A549 (cell line): Measurements from ENCODE around the gene TAF9B. TPM values are rescaled to one million over a fixed set of nuclear protein-coding genes. Genes with fewer than 3 reads are reported as not detected.

ENCODE experiments used
- ATAC-seq, 2 experiments: fragments of 200-7000 bp in 1 of 2; fragments of >200 bp in 1 of 2; cut with Nextera tagmentation in 1 of 2; cut with Tn5 transposase in 1 of 2; 3 replicates each; pipeline versions ENCODE4 v1.8.0 to v1.9.1; 2018 to 2020; ENCODE audit warnings: mild to moderate bottlenecking in 1 of 2, moderate library complexity in 1 of 2
- CTCF ChIA-PET: fragments of 300-600 bp; sonication (Branson Sonifier 250); formaldehyde crosslinking; extraction: SDS; loops from one replicate; lab custom pipeline; 2021; ENCODE audit warnings: antibody characterized with exemption, inconsistent platforms; lab: Yijun Ruan, JAX
- POLR2A ChIA-PET: fragments of 350-600 bp; formaldehyde crosslinking; extraction: SDS; loops from one replicate; lab custom pipeline; 2021; ENCODE audit warnings: antibody characterized with exemption, inconsistent platforms; lab: Yijun Ruan, JAX
- DNase-seq, 2 experiments: peaks; one replicate each; pipeline versions ENCODE4 v3.0.0 to v3.0.0-alpha.2; 2011 to 2016; ENCODE audit warnings: low read depth in 1 of 2, low spot score in 1 of 2
- FAIRE-seq: peaks from 2 replicates; lab custom pipeline; 2011; peaks lifted over from hg19 to GRCh38; lab: Jason Lieb, UNC
- H3K27ac ChIP-seq, 2 experiments: fragments of >200 bp; sonication (Bioruptor Twin); formaldehyde crosslinking; 3 replicates each; pipeline ENCODE4 v1.5.1; 2016 to 2017
- H3K4me1 ChIP-seq: fragments of >200 bp; sonication (Bioruptor Twin); formaldehyde crosslinking; 3 replicates; pipeline ENCODE4 v1.6.1; 2016
- H3K4me2 ChIP-seq: fragments of >200 bp; sonication (Bioruptor Twin); formaldehyde crosslinking; 3 replicates; pipeline ENCODE4 v1.6.1; 2016
- H3K4me3 ChIP-seq: fragments of >200 bp; sonication (Bioruptor Twin); formaldehyde crosslinking; 3 replicates; pipeline ENCODE4 v1.5.1; 2016
- H3K9me3 ChIP-seq: fragments of >200 bp; sonication (Bioruptor Twin); formaldehyde crosslinking; 3 replicates; pipeline ENCODE4 v1.6.1; 2016
- CHD2 ChIP-seq: fragments of 150-350 bp; IDR thresholded peaks from 2 replicates; pipeline ENCODE4 v1.6.1; 2014; ENCODE audit warnings: low read length; ENCODE audit not compliant: partially characterized antibody
- CHD4 ChIP-seq: fragments of 200-600 bp; sonication (generic); IDR thresholded peaks from 2 replicates; pipeline ENCODE4 v1.6.1; 2016; ENCODE audit warnings: antibody characterized with exemption, mild to moderate bottlenecking, borderline replicate concordance
- GATA3 ChIP-seq: IDR thresholded peaks from 2 replicates; pipeline ENCODE4 v1.6.1; 2012; ENCODE audit warnings: borderline replicate concordance
- HOXB13 ChIP-seq: fragments of 250-450 bp; sonication (Bioruptor Pico); IDR thresholded peaks from 2 replicates; pipeline ENCODE4 v1.5.0; 2020; ENCODE audit warnings: low read depth, mild to moderate bottlenecking, moderate library complexity
- KDM1A ChIP-seq: fragments of 200-600 bp; sonication (generic); IDR thresholded peaks from 2 replicates; pipeline ENCODE4 v1.6.1; 2016; ENCODE audit warnings: low read depth, mild to moderate bottlenecking
- NFE2L2 ChIP-seq: fragments of 150-350 bp; conservative IDR thresholded peaks from 2 replicates; pipeline ENCODE4 v1.6.1; 2014; ENCODE audit warnings: low read length
- PBX3 ChIP-seq: IDR thresholded peaks from 2 replicates; pipeline ENCODE4 v1.6.1; 2012
- POLR2AphosphoS2 ChIP-seq: conservative IDR thresholded peaks from 2 replicates; pipeline ENCODE4 v1.6.1; 2012; ENCODE audit warnings: low read length, improper control_type of control experiment, inconsistent platforms
- RAD21 ChIP-seq, 2 experiments: fragments of >200 bp in 1 of 2; sonication (Bioruptor Twin) in 1 of 2; formaldehyde crosslinking in 1 of 2; IDR thresholded peaks in 1 of 2; conservative IDR thresholded peaks in 1 of 2; 2 replicates in 1 of 2; 3 replicates in 1 of 2; pipeline ENCODE4 v1.6.1; 2012 to 2018; ENCODE audit warnings: inconsistent platforms in 1 of 2
- RCOR1 ChIP-seq: fragments of 150-350 bp; IDR thresholded peaks from 2 replicates; pipeline ENCODE4 v1.6.1; 2014; ENCODE audit warnings: antibody characterized with exemption, low read length, low read depth
- RFX5 ChIP-seq: fragments of 450-650 bp; IDR thresholded peaks from 2 replicates; pipeline ENCODE4 v1.7.1; 2014; ENCODE audit warnings: antibody characterized with exemption, mild to moderate bottlenecking, moderate library complexity
- SMC3 ChIP-seq: fragments of >200 bp; sonication (Bioruptor Twin); formaldehyde crosslinking; IDR thresholded peaks from 3 replicates; pipeline ENCODE4 v1.6.1; 2018; ENCODE audit warnings: inconsistent platforms
- ZFP36 ChIP-seq: fragments of 450-650 bp; IDR thresholded peaks from 2 replicates; pipeline ENCODE4 v1.6.1; 2014; ENCODE audit warnings: borderline replicate concordance; ENCODE audit not compliant: partially characterized antibody
- ZNF302 ChIP-seq: fragments of 250-450 bp; sonication (Bioruptor Pico); IDR thresholded peaks from 2 replicates; pipeline ENCODE4 v1.9.0; 2021; ENCODE audit warnings: inconsistent platforms, mild to moderate bottlenecking, moderate library complexity
- WGBS: methylation state at CpG from one replicate; pipeline ENCODE4 v1.1.6; 2017; ENCODE audit errors: missing lambda C conversion rate; 5-methylcytosine and 5-hydroxymethylcytosine counted together
- polyA plus RNA-seq, 4 experiments: library from polyadenylated mRNA; depleted of rRNA in 3 of 4; stranded (reverse); fragments of >200 nt; fragmentation: RNase III in 1 of 4; extraction: RNeasy Plus Mini Kit Qiagen cat#74134 plus additional on column Dnase treatment in 1 of 4; gene quantifications; 2 replicates in 3 of 4; 3 replicates in 1 of 4; pipeline ENCODE4 v1.2.3, GENCODE V29; 2011 to 2017
- TF ChIP-seq, protein P1 (sequence below): fragments of 200-600 bp; sonication (generic); IDR thresholded peaks from 2 replicates; pipeline ENCODE4 v1.6.1; 2016; ENCODE audit warnings: antibody characterized with exemption, mild to moderate bottlenecking, moderate library complexity
- TF ChIP-seq, protein P2 (sequence below): IDR thresholded peaks from 2 replicates; pipeline ENCODE4 v1.6.1; 2012; ENCODE audit warnings: low read depth, borderline replicate concordance
- TF ChIP-seq, protein P3 (sequence below): fragments of >200 bp; sonication (Bioruptor Twin); formaldehyde crosslinking; IDR thresholded peaks from 3 replicates; pipeline ENCODE4 v1.5.1; 2016

The TAF9B gene
- polyA plus RNA-seq, 2 of the 4 experiments (the other 2 are of a cell fraction) = 14.5 to 43.4 TPM

DNA sequence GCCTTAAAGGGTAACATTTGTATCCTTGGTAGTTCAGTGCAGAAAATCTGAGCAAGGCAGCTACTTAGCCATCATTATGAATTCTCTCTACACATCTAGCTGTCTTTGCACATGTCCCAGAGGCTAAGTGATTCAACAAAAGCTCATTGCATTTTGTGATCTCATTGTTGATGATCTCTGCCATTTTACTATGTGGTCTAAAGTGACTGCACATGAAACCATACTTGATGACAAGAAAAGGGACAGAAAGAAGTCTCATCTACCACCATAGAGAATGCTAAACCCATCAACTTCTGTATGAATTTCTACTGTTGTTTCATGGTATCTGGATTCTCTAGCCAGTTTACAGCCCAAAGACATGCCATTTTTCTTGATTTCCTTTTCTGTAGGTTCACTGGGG is 41.3 kb downstream of the TAF9B start:
- Histone ChIP-seq H3K4me3 (no peak overlapping the region), H3K27ac (no peak overlapping the region), H3K4me2 (no peak overlapping the region), H3K9me3 (no peaks in the 10 kb centered on the region)
- ChIA-PET CTCF (no interaction called here), POLR2A (no interaction called here)
- TF ChIP-seq CHD4 (no peak), ZNF302 (CRISPR knock-in tag) (no peak), NFE2L2 (no peak), RFX5 (no peak), RCOR1 (no peak), PBX3 (no peak), HOXB13 (no peak), CHD2 (no peak), GATA3 (no peak)
- TF ChIP-seq, protein P1, sequence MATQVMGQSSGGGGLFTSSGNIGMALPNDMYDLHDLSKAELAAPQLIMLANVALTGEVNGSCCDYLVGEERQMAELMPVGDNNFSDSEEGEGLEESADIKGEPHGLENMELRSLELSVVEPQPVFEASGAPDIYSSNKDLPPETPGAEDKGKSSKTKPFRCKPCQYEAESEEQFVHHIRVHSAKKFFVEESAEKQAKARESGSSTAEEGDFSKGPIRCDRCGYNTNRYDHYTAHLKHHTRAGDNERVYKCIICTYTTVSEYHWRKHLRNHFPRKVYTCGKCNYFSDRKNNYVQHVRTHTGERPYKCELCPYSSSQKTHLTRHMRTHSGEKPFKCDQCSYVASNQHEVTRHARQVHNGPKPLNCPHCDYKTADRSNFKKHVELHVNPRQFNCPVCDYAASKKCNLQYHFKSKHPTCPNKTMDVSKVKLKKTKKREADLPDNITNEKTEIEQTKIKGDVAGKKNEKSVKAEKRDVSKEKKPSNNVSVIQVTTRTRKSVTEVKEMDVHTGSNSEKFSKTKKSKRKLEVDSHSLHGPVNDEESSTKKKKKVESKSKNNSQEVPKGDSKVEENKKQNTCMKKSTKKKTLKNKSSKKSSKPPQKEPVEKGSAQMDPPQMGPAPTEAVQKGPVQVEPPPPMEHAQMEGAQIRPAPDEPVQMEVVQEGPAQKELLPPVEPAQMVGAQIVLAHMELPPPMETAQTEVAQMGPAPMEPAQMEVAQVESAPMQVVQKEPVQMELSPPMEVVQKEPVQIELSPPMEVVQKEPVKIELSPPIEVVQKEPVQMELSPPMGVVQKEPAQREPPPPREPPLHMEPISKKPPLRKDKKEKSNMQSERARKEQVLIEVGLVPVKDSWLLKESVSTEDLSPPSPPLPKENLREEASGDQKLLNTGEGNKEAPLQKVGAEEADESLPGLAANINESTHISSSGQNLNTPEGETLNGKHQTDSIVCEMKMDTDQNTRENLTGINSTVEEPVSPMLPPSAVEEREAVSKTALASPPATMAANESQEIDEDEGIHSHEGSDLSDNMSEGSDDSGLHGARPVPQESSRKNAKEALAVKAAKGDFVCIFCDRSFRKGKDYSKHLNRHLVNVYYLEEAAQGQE = no peak
- TF ChIP-seq, protein P2, sequence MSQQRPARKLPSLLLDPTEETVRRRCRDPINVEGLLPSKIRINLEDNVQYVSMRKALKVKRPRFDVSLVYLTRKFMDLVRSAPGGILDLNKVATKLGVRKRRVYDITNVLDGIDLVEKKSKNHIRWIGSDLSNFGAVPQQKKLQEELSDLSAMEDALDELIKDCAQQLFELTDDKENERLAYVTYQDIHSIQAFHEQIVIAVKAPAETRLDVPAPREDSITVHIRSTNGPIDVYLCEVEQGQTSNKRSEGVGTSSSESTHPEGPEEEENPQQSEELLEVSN = no peak
- TF ChIP-seq, all 56 proteins: peak for 0
- peak; percentile 18 for FAIRE-seq
- no peak for ATAC-seq
- DNase-seq = no peak
- H3K4me1 ChIP-seq = peaks cover under 1% of the 10 kb centered on the region; the same call in 1 of the 3 replicates

DNA sequence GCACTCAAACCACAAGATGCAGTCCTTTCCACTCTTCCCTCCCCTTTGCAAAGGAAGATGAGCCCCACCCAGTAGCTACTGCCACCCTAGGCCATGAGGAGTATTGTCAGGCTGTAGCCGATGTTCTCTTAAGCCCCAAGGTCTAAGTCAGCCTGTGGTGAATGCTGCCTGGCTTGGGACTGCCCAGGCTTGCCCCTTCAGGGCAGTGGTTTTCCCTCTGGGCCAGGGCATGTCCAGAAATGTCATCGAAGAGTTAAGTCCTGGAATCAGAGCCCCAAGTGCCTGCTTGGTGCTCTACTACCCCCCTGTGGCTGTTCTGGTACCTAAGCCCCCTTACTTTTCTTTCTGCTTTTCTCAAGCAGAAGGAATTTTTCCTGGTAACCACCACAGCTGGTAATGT is 47.2 kb downstream of the TAF9B start:
- CTCF ChIA-PET = interaction anchor here (0.7 to 2.1 kb wide), 5 partner anchors 8 to 64 kb away, joined by 3 to 11 read pairs (median 3); no protein-coding TSS in a partner anchor
- TF ChIP-seq KDM1A (no peak), RFX5 (no peak), POLR2AphosphoS2 (no peak), SMC3 (peak; percentile 64), ZFP36 (no peak), RAD21 (conservative IDR thresholded peaks at IDR 0.05 in 1 of 2, IDR thresholded peaks at IDR 0.05 in 1 of 2) (peak; percentile 75 to 79), CHD4 (no peak)
- TF ChIP-seq, protein P1 = no peak
- TF ChIP-seq, protein P3, sequence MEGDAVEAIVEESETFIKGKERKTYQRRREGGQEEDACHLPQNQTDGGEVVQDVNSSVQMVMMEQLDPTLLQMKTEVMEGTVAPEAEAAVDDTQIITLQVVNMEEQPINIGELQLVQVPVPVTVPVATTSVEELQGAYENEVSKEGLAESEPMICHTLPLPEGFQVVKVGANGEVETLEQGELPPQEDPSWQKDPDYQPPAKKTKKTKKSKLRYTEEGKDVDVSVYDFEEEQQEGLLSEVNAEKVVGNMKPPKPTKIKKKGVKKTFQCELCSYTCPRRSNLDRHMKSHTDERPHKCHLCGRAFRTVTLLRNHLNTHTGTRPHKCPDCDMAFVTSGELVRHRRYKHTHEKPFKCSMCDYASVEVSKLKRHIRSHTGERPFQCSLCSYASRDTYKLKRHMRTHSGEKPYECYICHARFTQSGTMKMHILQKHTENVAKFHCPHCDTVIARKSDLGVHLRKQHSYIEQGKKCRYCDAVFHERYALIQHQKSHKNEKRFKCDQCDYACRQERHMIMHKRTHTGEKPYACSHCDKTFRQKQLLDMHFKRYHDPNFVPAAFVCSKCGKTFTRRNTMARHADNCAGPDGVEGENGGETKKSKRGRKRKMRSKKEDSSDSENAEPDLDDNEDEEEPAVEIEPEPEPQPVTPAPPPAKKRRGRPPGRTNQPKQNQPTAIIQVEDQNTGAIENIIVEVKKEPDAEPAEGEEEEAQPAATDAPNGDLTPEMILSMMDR = peak; percentile 60
- no peak overlapping the region for H3K4me3 ChIP-seq
- WGBS = 0% methylated on average over 1 of the region's 2 CpGs
- 0 out of 3 replicates have a peak, but pooled peaks cover 3% of the 10 kb centered on the region for H3K4me1 ChIP-seq
- H3K9me3 ChIP-seq = no peaks in the 10 kb centered on the region
- FAIRE-seq (no peak), DNase-seq (peak in 1 of 2 experiments; percentile 67), ATAC-seq (peak; percentile 88 to 97)
- H3K27ac ChIP-seq = peak overlapping the region; percentile 24 to 78; a peak in 5 of 6 replicates
- POLR2A ChIA-PET = interaction anchor here (1.0 kb wide), 1 partner anchor 193 kb away, joined by 3 read pairs; the partner anchor contains the start of gene COX7B
- H3K4me2 ChIP-seq = 0 out of 3 replicates have a peak overlapping the region, but pooled peaks have one; percentile 1
